H1 (cell line): ENCODE measurements around the gene STEAP3. TPM values are rescaled to one million over a fixed set of nuclear protein-coding genes. Genes with fewer than 3 reads are reported as not detected.

Source experiments
- EP300 ChIP-seq, 2 experiments: IDR thresholded peaks; 1 replicate in 1 of 2; 2 replicates in 1 of 2; pipeline ENCODE4 v1.6.1; 2011 to 2012; ENCODE audit warnings: low read depth in 2 of 2, low read length in 2 of 2, mild to moderate bottlenecking in 2 of 2, borderline replicate concordance in 1 of 2, inconsistent platforms in 1 of 2, moderate library complexity in 1 of 2
- JUND ChIP-seq: IDR thresholded peaks from 2 replicates; pipeline ENCODE4 v1.6.1; 2011; ENCODE audit warnings: mild to moderate bottlenecking, improper control_type of control experiment, low read length
- POLR2A ChIP-seq, 2 experiments: IDR thresholded peaks; 1 replicate in 1 of 2; 2 replicates in 1 of 2; pipeline ENCODE4 v1.6.1; 2011; ENCODE audit warnings: low read depth in 2 of 2, low read length in 2 of 2, mild to moderate bottlenecking in 2 of 2; ENCODE audit errors: control extremely low read depth in 1 of 2
- POU5F1 ChIP-seq: IDR thresholded peaks from 2 replicates; pipeline ENCODE4 v1.6.1; 2011; ENCODE audit warnings: low read depth, mild to moderate bottlenecking, low read length, moderate library complexity
- SIRT6 ChIP-seq: IDR thresholded peaks from one replicate; pipeline ENCODE4 v1.7.1; 2012; ENCODE audit warnings: low read length, inconsistent platforms
- SP2 ChIP-seq: IDR thresholded peaks from 2 replicates; pipeline ENCODE4 v1.6.1; 2012; ENCODE audit warnings: mild to moderate bottlenecking, low read length, inconsistent platforms
- SP4 ChIP-seq: IDR thresholded peaks from 2 replicates; pipeline ENCODE4 v1.6.1; 2012; ENCODE audit warnings: low read length, inconsistent platforms
- SRF ChIP-seq: IDR thresholded peaks from 2 replicates; pipeline ENCODE4 v1.6.1; 2011; ENCODE audit warnings: mild to moderate bottlenecking, low read depth, low read length, moderate library complexity
- polyA plus RNA-seq, 7 experiments: library from polyadenylated mRNA; depleted of rRNA in 3 of 7; stranded (reverse) in 5 of 7; unstranded in 2 of 7; fragments of >200 nt in 5 of 7; fragments of 200-250 nt in 2 of 7; gene quantifications; 1 replicate in 5 of 7; 2 replicates in 1 of 7; 4 replicates in 1 of 7; pipeline versions ENCODE4 v1.2.1 to v1.2.3, GENCODE V29; 2011 to 2013; ENCODE audit warnings: missing spikeins in 2 of 7, mixed read lengths in 2 of 7
- total RNA-seq: library from RNA; stranded (reverse); fragmentation: NEBNext Ultra II Directional; extraction: Animal tissue kit (Norgen Biotek cat#: 25700); gene quantifications from 2 replicates; pipeline ENCODE4 v1.2.1, GENCODE V29; 2021
- TF ChIP-seq, protein P1 (sequence below): fragments of 300-600 bp; sonication (generic); IDR thresholded peaks from 2 replicates; pipeline ENCODE4 v1.7.1; 2012; ENCODE audit warnings: low read length, moderate library complexity, mild to moderate bottlenecking, inconsistent platforms; ENCODE audit not compliant: insufficient replicate concordance

Gene STEAP3
- total and polyA plus RNA-seq, 2 of the 8 experiments (the other 6 are each of a cell fraction or from before 2014, with no cell fraction given): 21.7 to 27.9 TPM

- TF ChIP-seq, protein P1, sequence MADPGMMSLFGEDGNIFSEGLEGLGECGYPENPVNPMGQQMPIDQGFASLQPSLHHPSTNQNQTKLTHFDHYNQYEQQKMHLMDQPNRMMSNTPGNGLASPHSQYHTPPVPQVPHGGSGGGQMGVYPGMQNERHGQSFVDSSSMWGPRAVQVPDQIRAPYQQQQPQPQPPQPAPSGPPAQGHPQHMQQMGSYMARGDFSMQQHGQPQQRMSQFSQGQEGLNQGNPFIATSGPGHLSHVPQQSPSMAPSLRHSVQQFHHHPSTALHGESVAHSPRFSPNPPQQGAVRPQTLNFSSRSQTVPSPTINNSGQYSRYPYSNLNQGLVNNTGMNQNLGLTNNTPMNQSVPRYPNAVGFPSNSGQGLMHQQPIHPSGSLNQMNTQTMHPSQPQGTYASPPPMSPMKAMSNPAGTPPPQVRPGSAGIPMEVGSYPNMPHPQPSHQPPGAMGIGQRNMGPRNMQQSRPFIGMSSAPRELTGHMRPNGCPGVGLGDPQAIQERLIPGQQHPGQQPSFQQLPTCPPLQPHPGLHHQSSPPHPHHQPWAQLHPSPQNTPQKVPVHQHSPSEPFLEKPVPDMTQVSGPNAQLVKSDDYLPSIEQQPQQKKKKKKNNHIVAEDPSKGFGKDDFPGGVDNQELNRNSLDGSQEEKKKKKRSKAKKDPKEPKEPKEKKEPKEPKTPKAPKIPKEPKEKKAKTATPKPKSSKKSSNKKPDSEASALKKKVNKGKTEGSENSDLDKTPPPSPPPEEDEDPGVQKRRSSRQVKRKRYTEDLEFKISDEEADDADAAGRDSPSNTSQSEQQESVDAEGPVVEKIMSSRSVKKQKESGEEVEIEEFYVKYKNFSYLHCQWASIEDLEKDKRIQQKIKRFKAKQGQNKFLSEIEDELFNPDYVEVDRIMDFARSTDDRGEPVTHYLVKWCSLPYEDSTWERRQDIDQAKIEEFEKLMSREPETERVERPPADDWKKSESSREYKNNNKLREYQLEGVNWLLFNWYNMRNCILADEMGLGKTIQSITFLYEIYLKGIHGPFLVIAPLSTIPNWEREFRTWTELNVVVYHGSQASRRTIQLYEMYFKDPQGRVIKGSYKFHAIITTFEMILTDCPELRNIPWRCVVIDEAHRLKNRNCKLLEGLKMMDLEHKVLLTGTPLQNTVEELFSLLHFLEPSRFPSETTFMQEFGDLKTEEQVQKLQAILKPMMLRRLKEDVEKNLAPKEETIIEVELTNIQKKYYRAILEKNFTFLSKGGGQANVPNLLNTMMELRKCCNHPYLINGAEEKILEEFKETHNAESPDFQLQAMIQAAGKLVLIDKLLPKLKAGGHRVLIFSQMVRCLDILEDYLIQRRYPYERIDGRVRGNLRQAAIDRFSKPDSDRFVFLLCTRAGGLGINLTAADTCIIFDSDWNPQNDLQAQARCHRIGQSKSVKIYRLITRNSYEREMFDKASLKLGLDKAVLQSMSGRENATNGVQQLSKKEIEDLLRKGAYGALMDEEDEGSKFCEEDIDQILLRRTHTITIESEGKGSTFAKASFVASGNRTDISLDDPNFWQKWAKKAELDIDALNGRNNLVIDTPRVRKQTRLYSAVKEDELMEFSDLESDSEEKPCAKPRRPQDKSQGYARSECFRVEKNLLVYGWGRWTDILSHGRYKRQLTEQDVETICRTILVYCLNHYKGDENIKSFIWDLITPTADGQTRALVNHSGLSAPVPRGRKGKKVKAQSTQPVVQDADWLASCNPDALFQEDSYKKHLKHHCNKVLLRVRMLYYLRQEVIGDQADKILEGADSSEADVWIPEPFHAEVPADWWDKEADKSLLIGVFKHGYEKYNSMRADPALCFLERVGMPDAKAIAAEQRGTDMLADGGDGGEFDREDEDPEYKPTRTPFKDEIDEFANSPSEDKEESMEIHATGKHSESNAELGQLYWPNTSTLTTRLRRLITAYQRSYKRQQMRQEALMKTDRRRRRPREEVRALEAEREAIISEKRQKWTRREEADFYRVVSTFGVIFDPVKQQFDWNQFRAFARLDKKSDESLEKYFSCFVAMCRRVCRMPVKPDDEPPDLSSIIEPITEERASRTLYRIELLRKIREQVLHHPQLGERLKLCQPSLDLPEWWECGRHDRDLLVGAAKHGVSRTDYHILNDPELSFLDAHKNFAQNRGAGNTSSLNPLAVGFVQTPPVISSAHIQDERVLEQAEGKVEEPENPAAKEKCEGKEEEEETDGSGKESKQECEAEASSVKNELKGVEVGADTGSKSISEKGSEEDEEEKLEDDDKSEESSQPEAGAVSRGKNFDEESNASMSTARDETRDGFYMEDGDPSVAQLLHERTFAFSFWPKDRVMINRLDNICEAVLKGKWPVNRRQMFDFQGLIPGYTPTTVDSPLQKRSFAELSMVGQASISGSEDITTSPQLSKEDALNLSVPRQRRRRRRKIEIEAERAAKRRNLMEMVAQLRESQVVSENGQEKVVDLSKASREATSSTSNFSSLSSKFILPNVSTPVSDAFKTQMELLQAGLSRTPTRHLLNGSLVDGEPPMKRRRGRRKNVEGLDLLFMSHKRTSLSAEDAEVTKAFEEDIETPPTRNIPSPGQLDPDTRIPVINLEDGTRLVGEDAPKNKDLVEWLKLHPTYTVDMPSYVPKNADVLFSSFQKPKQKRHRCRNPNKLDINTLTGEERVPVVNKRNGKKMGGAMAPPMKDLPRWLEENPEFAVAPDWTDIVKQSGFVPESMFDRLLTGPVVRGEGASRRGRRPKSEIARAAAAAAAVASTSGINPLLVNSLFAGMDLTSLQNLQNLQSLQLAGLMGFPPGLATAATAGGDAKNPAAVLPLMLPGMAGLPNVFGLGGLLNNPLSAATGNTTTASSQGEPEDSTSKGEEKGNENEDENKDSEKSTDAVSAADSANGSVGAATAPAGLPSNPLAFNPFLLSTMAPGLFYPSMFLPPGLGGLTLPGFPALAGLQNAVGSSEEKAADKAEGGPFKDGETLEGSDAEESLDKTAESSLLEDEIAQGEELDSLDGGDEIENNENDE: no peak
- TF ChIP-seq SP4 (no peak), EP300 (IDR thresholded peaks at IDR 0.05; ENCODE audit: borderline replicate concordance in 1 of 2, low read depth in 2 of 2, low read length in 2 of 2) (no peak), SP2 (no peak), JUND (no peak), POU5F1 (no peak), SIRT6 (no peak), SRF (no peak), POLR2A (IDR thresholded peaks at IDR 0.05; ENCODE audit: control extremely low read depth in 1 of 2, low read depth in 2 of 2, low read length in 2 of 2) (no peak)
- TF ChIP-seq, all 59 proteins: peak for 0
These were observed 81.2 kb downstream of the STEAP3 start (continued) for GRCh38 chr2:119304847-119305246.
